Measurements from ENCODE around the gene LYVE1. TPM values are rescaled to one million over a fixed set of nuclear protein-coding genes. Genes with fewer than 3 reads are reported as not detected.

Gene LYVE1
- total RNA-seq, 1 experiment from 2014 or later = 0.31 TPM

DNA sequence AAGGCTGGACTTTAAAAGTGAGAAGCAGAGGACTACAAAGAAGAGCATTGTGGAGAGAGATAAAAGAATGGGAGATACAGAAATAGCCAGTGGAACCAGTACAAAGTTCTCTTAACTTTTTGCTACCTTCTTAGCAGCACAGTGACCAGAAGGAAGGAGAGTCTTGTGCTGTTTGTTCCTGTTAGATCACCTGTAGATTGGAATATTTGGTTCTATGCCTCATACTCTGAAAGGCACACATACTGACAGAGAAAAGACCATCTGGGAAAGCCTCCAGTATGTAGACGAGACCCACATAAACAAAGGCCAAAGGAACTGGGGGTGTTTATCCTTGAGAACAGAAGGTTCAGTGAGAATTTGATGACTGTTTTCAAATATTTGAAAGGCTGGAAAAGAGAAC is 46.2 kb downstream of the LYVE1 start:
- DNase-seq (ENCODE audit: low read depth, low spot score) (no peak), ATAC-seq (no peak)
- peaks cover 3% of the 10 kb centered on the region; the same call in 1 of the 2 replicates for H3K36me3 ChIP-seq (ENCODE audit: control insufficient read depth, insufficient read depth, low read length)
- TF ChIP-seq SIN3A (IDR thresholded peaks at IDR 0.05; ENCODE audit: borderline replicate concordance, insufficient read depth, low read depth, low read length) = no peak
- TF ChIP-seq POLR2AphosphoS5 (IDR thresholded peaks at IDR 0.05; ENCODE audit: low read depth, low read length) = no peak
- TF ChIP-seq, protein P1, sequence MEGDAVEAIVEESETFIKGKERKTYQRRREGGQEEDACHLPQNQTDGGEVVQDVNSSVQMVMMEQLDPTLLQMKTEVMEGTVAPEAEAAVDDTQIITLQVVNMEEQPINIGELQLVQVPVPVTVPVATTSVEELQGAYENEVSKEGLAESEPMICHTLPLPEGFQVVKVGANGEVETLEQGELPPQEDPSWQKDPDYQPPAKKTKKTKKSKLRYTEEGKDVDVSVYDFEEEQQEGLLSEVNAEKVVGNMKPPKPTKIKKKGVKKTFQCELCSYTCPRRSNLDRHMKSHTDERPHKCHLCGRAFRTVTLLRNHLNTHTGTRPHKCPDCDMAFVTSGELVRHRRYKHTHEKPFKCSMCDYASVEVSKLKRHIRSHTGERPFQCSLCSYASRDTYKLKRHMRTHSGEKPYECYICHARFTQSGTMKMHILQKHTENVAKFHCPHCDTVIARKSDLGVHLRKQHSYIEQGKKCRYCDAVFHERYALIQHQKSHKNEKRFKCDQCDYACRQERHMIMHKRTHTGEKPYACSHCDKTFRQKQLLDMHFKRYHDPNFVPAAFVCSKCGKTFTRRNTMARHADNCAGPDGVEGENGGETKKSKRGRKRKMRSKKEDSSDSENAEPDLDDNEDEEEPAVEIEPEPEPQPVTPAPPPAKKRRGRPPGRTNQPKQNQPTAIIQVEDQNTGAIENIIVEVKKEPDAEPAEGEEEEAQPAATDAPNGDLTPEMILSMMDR (IDR thresholded peaks at IDR 0.05) = no peak
- TF ChIP-seq, protein P2, sequence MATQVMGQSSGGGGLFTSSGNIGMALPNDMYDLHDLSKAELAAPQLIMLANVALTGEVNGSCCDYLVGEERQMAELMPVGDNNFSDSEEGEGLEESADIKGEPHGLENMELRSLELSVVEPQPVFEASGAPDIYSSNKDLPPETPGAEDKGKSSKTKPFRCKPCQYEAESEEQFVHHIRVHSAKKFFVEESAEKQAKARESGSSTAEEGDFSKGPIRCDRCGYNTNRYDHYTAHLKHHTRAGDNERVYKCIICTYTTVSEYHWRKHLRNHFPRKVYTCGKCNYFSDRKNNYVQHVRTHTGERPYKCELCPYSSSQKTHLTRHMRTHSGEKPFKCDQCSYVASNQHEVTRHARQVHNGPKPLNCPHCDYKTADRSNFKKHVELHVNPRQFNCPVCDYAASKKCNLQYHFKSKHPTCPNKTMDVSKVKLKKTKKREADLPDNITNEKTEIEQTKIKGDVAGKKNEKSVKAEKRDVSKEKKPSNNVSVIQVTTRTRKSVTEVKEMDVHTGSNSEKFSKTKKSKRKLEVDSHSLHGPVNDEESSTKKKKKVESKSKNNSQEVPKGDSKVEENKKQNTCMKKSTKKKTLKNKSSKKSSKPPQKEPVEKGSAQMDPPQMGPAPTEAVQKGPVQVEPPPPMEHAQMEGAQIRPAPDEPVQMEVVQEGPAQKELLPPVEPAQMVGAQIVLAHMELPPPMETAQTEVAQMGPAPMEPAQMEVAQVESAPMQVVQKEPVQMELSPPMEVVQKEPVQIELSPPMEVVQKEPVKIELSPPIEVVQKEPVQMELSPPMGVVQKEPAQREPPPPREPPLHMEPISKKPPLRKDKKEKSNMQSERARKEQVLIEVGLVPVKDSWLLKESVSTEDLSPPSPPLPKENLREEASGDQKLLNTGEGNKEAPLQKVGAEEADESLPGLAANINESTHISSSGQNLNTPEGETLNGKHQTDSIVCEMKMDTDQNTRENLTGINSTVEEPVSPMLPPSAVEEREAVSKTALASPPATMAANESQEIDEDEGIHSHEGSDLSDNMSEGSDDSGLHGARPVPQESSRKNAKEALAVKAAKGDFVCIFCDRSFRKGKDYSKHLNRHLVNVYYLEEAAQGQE (IDR thresholded peaks at IDR 0.05; ENCODE audit: insufficient read depth in 1 of 2, low read depth in 2 of 2, low read length in 1 of 2) = no peak
- no peak for TF ChIP-seq TCF7L2 (IDR thresholded peaks at IDR 0.05; ENCODE audit: low read depth, low read length)
- in situ Hi-C loops (cut with HindIII; ENCODE audit: low pct_unique_long_range_greater_than_20kb, low sequenced_read_pairs) = no loop called here
- ChIA-PET POLR2A (no interaction called here), CTCF (no interaction called here)
- no peak overlapping the region for H3K4me3 ChIP-seq (ENCODE audit: low read depth in 2 of 2, low read length in 2 of 2)
- no peaks in the 10 kb centered on the region for H3K27me3 ChIP-seq (ENCODE audit: control insufficient read depth, insufficient read depth, low read length)
- H3K4me1 ChIP-seq (ENCODE audit: control insufficient read depth, insufficient read depth, low read length) = no peaks in the 10 kb centered on the region
- intact Hi-C loops (cut with micrococcal nuclease; ENCODE audit: unreplicated experiment) = no loop called here
- no peaks in the 10 kb centered on the region for H3K9me3 ChIP-seq (ENCODE audit: control insufficient read depth, insufficient read depth, low read depth, low read length)
- H3K27ac ChIP-seq (ENCODE audit: low read length) = no peak overlapping the region
- no TSS peak for BruUV-seq (replicated peaks)

DNA sequence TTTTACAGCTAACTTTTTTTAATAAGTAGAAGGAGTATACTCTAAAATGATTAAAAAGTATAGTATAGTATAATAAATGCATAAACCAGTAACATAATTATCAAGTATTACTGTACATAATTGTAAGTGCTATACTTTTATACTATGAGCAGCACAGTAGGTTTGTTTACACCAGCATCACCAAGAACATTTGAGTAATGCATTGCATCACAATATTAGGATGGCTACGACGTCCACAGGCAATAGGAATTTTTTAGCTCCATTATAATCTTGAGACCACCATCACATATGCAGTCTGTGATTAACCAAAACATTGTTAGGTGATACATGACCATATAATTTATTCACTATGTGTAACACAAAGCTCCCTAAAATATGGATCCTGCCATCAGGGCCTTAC is 47.9 kb downstream of the LYVE1 start:
- no peak overlapping the region for H3K4me3 ChIP-seq (ENCODE audit: low read depth in 2 of 2, low read length in 2 of 2)
- no peaks in the 10 kb centered on the region for H3K4me1 ChIP-seq (ENCODE audit: control insufficient read depth, insufficient read depth, low read length)
- TF ChIP-seq SIN3A (IDR thresholded peaks at IDR 0.05; ENCODE audit: borderline replicate concordance, insufficient read depth, low read depth, low read length) (no peak), POLR2AphosphoS5 (IDR thresholded peaks at IDR 0.05; ENCODE audit: low read depth, low read length) (no peak), TCF7L2 (IDR thresholded peaks at IDR 0.05; ENCODE audit: low read depth, low read length) (no peak)
- TF ChIP-seq, protein P2 (IDR thresholded peaks at IDR 0.05; ENCODE audit: insufficient read depth in 1 of 2, low read depth in 2 of 2, low read length in 1 of 2) = no peak
- TF ChIP-seq, protein P1 (IDR thresholded peaks at IDR 0.05) = no peak
- H3K9me3 ChIP-seq (ENCODE audit: control insufficient read depth, insufficient read depth, low read depth, low read length) = no peaks in the 10 kb centered on the region
- H3K27ac ChIP-seq (ENCODE audit: low read length) = no peak overlapping the region
- no peak for ATAC-seq
- no peaks in the 10 kb centered on the region for H3K27me3 ChIP-seq (ENCODE audit: control insufficient read depth, insufficient read depth, low read length)
- in situ Hi-C loops (cut with HindIII; ENCODE audit: low pct_unique_long_range_greater_than_20kb, low sequenced_read_pairs) (no loop called here), intact Hi-C loops (cut with micrococcal nuclease; ENCODE audit: unreplicated experiment) (no loop called here)
- CTCF ChIA-PET = interaction anchor here (0.7 kb wide), 1 partner anchor 951 kb away, joined by 3 read pairs; no protein-coding TSS in a partner anchor
- POLR2A ChIA-PET = no interaction called here
- no TSS peak for BruUV-seq (replicated peaks)
- no peaks in the 10 kb centered on the region; the same call in 1 of the 2 replicates for H3K36me3 ChIP-seq (ENCODE audit: control insufficient read depth, insufficient read depth, low read length)
- DNase-seq (ENCODE audit: low read depth, low spot score) = no peak
